ENCODE measurements around the gene GM2A.

GRCh38 chr5:151244206-151244605 lies 8.8 kb upstream of the GM2A start:
- no peak for TF ChIP-seq CTCF (conservative IDR thresholded peaks at IDR 0.05; ENCODE audit: low read length)
- TF ChIP-seq EZH2phosphoT487 (IDR thresholded peaks at IDR 0.05; ENCODE audit: borderline replicate concordance) = no peak
